ENCODE measurements around the gene TMEM164.

TMEM164 gene

DNA sequence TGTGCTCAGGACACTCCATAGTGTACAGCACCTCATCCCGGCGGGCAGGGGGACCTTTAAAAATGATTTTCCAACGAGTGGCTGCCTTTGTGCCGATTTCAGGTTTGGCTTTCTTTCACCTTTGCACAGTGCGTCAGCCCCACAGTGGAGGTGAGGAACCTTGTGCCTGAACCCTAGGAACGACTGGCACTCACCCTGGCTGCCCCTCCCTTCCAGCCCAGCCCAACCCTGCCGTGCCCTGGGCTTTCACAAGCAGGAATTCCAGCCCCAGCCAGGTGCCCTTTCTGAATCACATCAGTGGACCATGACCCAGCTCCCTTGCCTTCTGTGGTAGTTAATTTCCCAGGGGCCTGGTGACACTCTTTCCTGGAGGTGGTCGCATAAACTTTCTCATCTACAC lies 1.3 kb downstream of the TMEM164 start:
- DNase-seq: no peak

DNA sequence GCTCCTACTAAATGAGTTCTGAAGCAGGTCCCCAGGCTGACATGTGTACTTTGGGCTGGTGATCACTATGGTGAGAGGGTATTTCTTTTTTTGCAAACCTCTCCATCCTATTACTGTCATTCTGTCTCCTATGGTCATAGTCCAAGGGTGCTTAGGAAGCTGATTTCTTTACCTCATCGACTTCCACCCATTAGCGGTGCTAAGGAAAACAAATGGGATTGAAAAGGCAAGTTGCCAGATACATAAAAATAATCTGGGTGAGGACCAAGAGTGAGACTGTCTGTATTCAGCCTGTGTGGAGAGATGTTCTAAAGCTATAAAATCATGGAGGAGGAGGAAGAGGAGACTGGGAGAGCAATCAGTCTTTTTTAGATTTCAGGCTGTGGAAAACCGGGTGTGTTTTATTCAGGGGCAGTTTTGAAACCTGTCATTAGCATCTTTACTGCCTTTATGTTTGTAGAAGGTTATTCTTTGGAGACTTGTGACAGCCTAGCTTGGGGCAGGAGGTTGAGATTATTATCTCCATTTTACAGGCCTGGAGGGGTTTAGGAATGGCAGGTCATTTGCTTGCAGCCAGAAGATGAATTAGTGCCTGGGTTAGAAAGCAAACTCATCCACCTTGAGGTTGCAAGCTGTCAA lies 1.9 kb downstream of the TMEM164 start:
- DNase-seq: no peak

DNA sequence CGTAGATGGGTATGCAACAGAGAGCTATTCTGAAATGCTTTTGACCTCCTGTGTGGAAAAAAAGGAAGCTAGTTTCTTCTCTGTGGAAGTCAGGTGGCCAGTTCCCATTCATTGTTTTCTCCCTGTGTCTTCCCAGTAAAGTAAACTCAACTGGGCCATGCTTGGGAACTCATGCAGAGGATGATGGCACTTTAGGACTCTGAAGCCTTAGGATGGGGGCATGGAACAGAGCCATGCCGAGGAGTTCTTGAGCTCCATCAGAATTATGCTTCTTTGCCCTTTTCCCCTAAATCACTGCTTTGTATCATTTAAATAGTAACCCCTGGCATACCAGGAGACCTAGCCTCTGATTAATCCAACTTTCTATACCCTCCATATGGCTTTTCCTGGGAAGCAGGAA lies 3.2 kb downstream of the TMEM164 start:
- no peak for DNase-seq

DNA sequence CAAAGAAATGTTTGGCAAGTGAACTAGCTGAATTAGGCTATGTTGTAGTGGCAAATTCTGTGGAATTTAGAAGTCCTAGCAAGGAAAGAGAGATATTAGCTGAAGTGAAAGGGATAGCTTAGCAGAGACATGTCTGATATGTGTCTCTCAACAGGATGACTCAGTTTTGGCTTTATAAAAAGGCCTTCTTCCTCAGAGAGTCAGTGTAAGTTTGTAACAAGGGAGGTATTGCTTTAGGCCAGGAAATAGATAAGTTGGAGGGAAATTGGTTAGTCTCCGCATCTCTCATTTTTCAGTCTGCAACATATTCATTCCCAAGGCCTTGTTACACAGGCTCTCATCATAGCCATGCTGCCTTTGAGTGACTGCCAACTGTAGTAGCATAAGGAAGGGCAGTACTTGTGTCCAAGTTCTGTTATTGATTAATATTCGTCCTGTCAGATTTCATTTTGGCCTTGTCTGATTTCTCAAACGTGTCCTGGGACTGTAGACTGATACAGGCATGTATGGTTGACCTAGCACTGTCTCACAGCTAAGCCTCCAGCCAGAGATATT lies 4.0 kb downstream of the TMEM164 start:
- no peak for DNase-seq

DNA sequence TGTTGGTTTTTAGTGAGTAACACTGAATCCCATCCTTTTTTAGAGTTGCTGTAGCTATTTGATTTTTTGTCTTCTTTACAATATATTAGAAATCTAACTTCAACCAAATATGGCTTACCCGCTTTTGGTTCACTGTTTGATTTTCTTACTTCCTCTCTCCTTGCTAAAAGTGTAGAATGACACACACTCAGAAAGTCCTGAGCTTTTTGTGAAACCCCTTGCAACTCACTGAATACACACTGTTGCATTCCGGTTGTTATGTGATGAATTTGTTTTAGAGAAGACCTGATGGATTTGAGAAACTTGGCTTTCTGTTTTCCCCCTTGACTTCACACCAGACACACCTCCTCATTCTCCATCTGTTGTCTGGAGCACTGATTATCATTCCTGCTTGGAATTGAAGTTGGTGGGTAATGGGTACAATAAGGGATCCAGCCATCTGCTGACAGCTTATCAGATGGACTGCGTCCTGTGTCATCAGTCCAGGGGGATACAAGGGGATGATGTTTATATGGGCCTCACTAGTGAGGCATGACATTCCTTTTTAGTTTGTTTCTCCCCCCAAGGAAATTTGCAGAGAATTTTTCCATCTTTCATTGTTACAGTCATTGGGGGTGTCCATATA lies 5.2 kb downstream of the TMEM164 start:
- DNase-seq: no peak

DNA sequence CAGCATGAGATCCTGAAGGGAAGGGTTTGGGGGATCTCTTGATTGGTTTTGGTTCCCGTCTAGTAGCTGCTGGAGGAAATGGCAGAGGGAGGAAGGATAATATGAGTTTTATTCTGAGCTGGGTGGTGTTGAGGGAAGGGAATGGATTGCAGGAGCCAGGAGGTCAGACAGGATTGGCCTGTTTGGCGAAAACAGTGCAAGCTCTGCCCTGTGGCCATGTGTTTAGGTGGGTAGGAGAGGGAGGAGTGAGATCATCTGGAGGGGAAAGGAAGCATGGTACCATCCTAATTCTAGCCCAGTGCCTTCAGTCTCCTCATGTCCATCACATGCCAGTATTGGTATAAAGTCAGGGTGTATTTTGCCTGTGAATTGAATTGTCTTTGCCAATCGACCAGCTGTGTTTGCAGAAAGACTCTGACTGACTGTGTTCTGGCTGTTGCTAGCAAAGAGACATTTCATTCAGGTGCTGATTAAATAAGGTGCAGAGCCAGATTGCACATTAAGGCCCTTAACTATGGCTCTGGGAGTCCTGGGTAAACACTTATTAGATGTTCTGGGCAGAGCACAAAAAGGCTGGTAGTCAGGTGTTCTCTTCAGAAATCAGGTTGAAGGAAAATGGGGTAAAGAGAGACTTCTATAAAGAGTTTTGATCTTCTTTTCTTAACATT lies 10.0 kb downstream of the TMEM164 start:
- no peak for DNase-seq

DNA sequence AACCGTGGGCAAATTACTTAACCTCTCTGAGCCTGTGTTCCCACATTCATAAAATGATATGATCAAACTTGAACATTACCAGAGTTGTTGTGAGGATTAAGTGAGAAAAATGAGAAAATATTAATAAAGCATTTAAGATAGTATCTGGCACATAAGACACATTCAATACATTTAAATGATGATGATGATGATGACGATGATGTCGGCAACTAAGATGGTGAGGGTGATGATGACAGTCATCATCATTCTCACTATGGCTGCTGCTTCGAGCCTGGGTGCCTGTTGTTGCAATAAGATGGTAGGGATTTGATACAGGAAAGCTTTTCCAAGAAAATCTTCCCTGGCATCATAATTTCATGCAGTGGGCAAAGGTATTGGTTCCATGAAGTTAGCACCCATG lies 11.1 kb downstream of the TMEM164 start:
- no peak for DNase-seq

DNA sequence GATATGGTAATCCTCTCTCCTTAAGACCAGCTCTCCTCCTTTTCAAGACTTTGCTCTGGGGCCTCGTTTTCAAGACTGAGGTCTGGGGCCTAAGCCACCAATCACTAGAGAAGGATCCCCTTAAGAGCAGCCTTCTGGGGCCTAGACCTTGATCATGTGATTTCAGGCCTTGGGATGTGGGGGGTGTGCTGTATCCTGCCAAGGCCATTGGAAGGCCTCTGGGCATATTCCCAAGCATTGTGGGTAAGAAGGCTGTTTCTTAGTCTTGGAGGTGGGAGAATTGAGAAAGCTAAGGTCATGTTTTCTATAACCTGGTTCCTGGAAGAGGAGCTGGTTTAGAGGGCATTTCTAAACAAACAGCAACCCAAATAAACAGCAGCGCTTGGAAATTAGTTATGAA lies 12.1 kb downstream of the TMEM164 start:
- DNase-seq: no peak

DNA sequence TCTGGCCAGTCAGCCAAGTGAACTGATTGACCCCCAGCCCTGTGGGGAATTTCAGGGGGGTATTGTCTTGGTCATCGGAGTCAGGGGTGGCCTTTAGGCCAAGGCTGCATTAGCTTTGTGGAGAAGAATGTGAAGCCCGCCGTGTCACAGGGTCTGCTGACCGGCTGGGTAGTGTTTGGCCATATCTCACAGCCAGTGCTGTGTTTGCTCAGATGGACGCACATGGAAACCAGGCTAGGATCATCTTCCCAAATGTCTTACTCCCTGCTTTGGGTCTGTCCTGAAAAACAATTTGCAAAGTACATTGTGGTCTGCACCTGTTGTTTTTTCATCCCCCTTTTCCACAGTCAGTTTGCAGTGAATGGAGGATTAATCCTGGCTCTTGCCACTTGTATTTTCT lies 13.0 kb downstream of the TMEM164 start:
- no peak for DNase-seq

DNA sequence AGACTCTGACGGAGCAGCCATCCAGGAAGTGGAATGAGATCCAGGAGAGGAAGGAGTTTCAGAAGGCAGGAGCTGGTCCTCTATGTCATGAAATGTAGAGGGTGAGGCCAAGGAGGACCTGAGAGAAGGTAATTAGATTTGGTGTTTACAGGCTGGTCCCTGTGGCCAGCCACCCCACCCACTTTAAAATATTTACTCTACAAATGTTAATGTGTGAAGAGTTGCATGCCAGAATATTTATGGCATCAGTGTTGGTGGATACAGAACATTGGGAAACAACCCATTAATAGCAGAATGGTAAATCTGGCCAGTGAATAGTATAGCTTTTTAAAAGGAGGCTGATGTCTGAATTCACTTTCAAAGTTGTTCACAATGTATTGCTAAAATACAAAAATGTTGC lies 17.6 kb downstream of the TMEM164 start:
- no peak for DNase-seq

DNA sequence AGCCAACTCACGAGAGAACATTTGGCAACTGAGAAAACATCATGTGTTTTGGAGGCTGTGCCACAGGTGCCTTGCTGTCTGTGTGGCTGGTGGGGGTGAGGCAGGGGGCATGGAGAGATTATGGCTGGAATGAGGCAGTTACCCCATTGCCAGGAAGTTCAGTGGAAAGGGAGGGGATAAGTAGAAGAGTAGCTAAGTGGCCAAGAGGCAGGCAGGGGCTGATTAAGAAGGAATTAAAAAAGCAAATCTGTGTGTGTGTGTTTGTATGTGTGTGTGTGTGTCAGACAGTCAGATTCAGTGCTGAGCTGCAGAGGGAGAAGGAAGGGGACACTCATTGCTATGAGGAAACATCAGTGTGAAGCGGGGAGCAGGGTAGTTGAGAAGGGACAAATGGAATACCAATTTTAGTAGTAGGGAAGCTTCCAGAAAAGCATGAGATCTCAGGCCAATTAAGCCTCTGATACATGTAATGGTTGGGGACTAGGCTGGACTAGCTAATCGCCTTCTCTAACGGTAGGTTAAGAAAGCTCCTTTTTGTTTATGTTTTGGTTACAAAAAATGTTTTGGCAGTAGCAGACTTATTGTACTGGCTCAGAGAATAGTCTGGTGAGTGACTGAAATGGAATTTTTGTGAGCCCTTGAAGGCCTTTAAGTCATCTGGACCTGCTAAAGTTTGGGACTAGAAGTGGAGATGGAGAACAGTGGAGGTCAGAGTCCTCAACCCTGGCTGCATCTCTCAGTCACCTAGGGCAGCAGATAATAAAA lies 18.5 kb downstream of the TMEM164 start:
- DNase-seq: no peak

DNA sequence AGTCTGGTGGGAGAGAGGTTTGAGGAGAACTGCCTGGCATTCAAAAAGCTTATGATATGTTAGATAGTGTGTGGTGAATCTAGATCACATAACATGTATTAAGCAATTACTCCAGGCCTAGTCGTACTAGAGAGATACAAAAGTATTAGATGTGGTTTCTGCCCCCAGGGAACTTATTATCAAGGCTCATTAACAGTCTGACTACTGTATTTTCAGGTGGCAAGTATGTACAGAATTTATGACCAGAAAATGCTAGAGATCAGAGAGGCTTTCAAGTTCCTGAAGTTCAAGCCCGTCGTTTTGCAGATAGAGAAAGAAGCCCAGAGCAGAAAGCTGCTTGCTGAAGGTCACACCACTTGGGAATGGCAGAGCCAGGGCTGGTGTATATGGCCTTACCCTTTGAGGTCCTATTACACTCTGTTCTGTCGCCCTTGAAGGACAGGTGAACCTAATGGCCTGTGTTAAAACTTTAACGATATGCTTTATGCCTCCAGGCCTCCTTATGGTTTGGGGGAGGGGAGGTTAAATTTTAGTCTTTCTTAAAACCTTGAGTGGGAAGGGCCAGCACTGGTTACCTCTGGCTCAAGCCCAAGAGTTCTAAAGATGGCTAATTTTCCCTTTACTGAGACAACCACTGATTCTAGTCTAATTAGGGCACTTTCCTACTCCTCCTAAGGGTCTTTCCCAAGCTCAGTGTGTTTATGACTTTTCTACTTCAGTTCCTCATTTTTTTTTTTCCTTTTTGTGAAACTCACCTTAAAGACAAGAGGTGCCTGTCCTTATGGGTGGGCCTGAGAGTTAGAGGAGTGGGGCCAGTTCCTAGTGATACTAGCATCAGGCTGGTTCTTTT lies 19.9 kb downstream of the TMEM164 start:
- DNase-seq: no peak

DNA sequence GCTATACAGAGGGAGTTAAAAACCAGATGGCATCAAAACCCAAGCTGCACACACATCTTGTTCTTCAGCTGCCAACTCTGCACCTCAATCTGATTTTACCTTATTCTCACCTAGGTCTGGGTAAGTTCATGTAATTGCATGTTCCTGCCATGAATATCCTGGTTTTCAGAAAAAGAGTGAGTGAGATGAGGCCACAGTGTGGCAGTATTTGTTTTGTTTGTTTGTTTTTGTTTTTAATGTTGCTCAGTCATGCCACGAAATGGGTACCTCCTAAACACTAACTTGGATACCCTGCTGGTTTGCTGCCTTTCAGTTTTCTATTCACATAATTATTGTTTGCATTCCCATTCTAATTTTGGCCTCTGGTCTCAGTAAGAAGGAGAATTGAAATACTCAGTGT lies 22.5 kb downstream of the TMEM164 start:
- no peak for DNase-seq

DNA sequence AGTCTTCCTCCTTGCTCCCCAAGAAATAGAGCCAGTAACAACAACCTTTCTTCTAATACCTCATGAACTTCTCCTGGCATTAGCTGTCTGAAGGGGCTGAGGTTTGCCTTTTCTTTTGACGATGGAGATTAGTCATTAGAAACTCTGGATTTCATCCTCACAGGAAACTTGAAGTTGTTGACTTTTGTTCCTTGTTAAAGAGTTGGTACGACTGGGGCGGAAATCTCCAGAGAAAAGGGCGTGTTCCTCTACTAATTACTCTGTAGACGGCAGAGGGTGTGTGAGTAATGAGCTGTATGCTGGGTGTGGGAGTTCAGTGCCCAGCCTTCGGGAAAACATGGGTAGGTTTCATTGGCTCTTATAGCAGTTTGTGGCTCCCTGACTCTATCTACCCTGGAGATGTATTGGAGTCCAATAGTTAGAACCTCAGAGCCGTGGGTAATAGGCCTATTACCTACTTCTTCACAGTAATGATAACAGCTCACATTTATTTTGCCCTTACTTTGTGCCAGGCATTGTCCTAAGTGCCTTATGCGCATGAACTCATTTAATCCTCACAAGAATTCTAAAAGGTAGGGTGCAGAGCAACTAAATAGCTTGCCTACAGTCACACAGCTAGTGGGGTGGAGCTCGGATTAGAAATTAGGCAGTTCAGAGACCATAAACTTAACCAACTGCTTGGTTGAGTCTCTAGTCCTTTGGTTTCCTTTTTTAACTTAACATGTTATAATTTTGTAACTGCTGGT lies 23.4 kb downstream of the TMEM164 start:
- no peak for DNase-seq

DNA sequence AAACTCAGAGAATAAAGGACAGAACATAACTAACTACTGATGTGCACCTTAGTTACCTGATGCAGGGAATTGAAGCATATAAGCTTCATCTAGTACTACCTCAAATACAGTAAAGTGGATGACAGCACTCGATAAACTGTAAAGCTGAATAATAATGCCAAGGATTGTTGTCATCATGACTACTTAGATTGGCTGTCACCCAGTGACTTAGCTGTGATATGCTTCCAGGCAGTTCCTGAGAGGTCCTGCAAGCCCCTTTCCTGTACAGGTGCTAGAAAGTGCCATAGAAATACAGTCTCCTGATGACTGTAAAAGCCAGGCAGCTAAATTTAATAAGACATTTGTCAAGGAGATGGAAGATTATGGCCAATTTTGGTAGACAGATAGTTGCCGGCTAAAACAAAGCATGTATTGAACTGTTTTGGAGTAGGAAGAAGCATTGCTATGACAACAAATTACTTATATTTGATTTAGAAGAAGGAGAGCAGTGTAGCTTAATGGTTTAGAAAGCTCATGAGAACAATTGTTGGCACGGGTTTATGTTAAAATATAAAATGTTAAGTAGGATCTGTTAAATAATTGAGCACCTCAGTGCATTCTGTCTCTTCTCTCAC lies 29.7 kb downstream of the TMEM164 start:
- DNase-seq: no peak

DNA sequence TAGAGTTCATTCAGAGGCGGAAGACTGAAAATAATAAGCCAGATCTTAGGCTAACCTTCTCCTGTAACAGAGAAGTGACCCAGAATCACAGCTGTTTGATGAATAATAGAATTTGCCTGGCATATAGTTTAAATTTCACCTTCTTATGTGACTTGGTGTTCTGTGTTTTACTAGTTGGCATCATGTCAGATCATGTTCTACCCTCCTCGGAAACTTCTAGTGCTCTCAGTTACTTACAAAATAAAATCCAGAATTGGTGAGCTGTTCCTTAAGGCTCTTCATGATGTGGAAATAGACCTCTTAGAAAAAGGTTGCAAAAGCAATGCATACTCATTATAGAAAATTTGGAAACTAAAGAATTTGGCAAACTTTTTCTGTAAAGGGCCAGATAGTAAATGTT lies 31.1 kb downstream of the TMEM164 start:
- no peak for DNase-seq

DNA sequence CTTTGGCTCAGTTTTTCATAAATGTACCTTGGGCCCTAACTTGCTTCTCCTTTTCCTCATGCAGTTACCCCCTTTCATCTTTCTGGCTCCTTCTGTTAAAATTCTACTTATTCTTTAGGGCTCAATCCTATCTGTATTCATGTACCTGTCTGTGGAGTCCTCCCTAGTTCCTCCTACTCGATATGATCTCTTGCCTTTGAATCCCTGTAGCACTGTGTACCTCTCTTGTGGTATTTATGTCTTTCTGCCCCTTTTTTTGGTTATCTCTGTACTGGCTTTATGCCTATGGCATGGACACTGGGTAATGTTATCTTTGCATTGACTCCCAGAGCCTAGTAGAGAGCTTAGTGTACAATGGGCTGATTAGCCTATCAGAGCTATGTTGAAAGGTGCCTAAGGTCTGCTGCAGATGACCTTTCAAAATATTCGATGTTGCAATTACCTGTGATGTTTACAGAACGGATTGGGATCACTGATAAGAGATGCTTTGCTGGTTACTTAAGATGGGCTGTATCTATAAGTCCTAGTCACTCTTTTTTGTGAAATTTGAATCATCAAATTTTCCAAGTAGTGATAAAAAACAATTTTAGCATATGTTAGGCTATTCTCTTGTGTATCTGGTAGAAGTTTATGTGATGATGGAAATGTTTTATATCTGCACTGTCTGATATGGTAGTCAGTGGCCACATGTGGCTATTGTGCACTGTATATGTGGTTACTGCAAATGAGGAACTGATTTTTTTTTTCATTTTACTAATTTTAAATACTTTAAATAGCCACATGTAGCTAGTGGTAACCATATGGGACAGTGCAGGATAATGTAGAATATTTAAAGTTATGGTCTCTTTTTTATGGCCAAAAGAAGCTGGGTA lies 33.5 kb downstream of the TMEM164 start:
- DNase-seq: no peak

DNA sequence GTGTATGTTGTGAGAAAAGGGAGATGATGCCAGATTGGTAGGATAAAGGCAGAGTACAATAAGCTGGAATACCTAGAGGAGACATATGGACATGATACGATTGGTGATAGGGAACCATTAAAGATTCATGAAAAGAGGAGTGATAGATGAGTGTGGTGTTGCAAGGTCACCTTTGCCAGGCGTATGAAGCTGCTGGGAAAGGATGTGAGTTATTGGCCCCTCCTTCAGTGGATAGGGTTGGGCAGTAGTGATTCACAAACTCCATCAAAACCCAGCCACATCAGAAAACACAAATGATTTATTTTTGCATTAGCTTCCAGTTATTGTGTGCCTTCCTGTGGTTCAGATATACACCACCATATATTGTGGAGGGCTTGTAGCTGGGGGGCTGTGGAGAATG lies 34.3 kb downstream of the TMEM164 start:
- DNase-seq: no peak

DNA sequence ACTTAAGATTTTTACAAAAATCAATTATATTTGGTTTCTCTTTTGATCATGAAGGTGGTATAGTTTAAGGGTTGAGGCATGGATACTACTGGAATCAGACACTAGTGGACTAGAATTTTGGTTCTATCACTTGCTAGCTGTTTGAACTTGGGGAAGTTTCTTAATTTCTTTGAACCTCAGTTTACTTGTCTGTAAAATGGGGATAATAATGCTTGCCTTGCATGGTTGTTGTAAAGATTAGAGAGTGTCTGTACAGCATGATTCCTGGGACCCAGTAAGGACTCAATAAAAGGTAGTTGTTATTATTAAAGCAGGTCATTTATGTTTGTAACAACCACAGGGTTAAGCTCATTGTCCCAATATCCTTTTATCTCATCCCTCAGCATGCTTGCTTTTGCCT lies 36.0 kb downstream of the TMEM164 start:
- DNase-seq: no peak

DNA sequence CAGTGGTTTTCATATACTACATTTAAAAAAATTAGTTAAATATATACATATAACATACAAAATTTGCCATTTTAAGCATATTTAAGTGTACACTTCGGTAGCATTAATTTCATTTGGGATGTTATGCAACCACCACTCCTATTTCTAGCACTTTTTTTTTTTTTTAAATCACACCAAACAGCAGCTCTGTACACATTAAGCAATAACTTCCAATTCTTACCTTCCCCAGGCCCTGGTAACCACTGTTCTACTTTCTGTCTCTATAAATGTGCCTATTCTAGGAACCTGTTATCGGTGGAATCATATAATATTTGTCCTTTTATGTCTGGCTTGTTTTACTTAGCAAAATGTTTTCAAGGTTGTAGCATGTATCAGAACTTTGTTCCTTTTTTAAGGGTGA lies 39.1 kb downstream of the TMEM164 start:
- DNase-seq: no peak

Data from central memory CD4-positive, alpha-beta T cell (primary cell).